GM21529 (cell line): Measurements from ENCODE around the gene HOTAIR.

Experiments used
- ATAC-seq: cut with Tn5 transposase; IDR thresholded peaks from one replicate; pipeline ENCODE4 v1.9.1; 2021; ENCODE audit not compliant: unreplicated experiment

Gene HOTAIR

DNA sequence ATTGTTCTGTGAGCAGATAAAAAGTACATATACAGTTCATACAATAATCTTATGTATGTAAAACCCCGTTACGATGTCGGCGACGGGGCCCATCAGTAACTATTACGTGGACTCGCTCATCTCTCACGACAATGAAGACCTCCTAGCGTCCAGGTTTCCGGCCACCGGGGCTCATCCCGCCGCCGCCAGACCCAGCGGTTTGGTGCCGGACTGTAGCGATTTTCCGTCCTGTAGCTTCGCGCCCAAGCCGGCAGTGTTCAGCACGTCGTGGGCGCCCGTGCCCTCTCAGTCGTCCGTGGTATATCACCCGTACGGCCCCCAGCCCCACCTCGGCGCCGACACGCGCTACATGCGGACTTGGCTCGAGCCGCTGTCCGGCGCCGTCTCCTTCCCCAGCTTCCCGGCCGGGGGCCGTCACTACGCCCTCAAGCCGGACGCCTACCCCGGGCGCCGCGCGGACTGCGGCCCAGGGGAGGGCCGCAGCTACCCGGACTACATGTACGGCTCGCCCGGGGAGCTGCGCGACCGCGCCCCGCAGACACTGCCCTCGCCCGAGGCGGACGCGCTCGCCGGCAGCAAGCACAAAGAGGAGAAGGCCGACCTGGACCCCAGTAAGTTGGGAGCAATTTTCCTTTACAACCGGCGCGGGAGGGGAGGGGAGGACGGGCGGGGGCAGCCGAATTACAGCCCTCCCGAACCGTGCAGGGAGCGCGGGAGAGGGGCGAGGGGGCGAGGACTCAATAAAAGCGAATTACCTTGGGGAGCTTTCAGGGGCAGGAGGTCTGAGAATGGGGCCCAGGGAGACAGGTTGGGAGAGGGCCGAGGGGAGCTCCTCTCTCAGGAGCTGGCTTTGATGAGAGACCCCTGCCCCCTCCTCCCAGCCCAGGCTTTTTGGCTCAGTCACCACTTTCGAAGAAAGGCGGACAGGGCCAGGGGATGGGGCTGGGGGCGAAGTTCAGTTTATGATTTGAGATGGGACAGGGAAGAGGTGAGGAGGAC lies 25.7 kb upstream of the HOTAIR start, which contains the start of gene HOXC9:
HOXC9 (plus strand) TSS at position 46 of the 999 bp plus-strand sequence; CDS start at position 74, 28 bp downstream.
- ATAC-seq = no peak

DNA sequence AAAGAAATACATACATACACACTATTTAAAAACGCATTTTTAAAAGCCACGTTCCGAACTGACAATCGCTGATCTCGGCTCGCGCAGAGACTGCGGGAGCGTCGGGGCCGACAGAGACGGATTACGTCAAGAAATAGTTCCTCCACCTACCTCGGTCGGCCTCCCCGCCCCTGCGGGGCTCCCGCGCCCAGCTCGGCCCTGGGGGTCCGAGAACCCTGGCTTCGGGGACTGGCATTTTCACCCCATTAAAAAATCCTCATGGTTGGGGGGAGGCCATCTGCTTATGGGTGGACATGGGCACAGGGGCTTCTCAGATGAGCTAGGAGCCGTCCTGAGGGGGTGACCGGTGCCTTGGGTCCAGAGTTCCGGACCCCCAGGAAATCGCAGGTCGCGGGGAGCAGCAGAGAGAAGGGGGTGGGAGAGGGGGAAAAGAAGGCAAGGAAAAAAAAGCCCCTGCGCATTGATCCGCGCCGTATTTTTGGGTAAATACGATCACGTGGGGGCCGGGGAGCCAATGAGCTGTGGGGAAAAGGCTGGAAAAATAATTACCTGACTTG lies 24.9 kb upstream of the HOTAIR start:
- ATAC-seq = no peak

DNA sequence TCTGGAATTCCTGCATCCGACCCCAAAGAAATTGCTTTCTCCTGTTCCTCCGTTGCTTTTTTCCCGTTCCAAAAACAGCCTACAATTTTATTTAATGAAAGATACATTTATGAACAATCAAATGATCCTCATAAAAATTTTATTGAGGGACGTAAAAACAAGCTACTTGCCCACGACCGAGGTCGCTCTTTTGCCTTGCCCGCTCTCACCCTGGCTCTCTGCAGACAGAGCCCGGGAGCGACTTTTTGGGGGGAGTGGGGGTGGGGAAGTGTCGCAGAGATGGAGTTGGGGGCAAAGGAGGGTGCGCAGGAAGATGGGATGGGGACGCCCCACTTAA lies 24.1 kb upstream of the HOTAIR start:
- no peak for ATAC-seq

DNA sequence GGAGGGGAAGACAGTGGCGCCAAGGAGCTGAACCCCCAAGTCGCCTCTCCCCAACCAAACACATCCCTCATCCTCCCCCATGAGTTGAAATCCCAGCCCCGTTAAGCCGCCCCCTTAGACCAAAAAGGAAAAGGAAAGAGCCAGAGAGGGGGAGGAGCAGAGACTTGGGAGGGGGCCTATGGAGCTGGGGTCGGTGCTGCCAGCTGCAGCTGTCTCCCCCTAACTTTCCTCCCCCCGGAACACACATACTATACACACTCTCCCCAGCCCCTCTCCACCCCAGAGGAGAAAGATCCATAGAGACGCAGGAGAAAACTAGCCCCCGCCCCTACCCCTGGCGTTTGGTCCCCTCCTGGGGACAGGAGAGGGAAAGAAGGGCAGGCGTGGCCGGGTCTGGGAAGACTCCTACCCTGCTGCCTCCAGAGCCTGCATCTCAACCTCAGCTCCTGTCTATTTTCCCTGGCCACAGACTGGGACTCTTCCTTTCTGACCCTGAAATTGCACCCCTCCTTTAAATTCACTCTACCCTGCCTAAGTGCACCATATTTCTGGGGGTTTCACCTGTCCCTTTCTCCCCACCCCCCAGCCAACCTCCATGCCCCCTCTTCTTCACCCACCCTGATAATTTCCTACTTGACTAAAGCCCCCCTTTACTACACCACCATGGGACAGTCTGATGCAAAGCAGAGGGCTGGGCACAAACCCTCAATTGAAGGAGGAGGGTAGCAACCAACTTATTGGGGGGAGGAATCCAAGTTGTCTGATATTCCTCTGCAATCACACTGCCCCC lies 23.6 kb upstream of the HOTAIR start:
- no peak for ATAC-seq

GRCh38 chr12:53997204-53998109 lies 22.7 kb upstream of the HOTAIR start:
- ATAC-seq = no peak

- ATAC-seq = no peak
Measured at GRCh38 chr12:53996240-53997203, 21.8 kb upstream of the HOTAIR start.

DNA sequence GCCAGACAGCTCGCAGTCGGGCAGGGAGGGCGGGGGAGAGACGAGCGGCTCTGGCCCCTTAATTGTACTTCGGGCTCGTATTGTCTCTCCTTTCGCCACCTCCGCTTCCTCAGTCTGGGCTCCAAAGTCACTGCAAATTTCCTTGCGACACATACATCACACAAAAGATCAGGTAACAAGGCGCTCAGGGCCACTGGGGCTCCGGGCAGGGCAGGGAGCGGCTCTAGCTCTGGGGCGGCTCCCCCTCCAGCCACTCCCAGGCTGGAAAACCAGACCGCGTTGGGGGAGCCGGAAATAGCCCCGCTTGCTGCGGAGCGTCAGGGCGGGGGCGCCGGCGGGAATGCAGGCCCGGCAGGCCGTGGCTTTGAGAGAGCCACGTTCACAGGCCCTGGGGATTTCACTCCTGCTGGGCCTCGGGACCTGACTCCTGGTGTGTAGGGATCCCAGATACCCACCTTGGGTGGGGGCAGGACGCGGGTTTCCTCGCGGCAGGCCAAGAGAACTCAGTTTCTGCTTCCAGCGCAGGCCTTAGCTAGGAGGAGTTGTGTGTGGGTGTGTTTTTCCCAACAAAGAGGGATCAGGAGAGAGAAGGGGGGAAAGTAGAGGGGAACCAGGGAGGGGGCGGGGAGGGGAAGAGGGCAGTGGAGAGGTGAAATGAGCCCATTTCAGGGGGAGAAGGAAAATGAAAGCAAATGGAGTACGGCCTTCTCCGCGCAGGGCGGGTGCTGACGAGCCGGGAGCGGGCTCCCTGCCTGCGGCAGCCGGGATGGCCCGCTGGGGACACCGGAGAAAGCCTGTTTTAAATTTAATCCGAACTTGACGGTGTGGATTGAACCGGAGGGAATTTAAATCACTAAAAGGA lies 20.9 kb upstream of the HOTAIR start:
- no peak for ATAC-seq

DNA sequence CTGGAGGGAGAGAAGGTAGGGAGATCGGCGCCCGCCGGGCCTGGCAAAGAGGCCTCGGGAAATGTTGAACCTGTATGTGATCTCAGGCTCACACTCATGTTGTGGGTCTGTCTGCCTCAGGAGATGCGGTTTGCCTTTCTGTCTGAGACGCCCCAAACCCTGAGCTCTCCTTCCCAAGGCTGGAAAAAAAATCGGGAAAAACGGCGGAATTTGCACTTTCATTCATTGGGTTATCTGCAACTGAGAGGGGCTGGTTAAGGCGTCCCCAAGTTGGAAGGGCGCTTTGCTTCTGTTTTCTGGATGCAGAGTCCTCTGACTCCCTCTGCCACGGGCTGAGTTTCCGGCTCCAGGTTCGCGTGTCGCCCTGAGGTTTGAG lies 20.2 kb upstream of the HOTAIR start:
- no peak for ATAC-seq

DNA sequence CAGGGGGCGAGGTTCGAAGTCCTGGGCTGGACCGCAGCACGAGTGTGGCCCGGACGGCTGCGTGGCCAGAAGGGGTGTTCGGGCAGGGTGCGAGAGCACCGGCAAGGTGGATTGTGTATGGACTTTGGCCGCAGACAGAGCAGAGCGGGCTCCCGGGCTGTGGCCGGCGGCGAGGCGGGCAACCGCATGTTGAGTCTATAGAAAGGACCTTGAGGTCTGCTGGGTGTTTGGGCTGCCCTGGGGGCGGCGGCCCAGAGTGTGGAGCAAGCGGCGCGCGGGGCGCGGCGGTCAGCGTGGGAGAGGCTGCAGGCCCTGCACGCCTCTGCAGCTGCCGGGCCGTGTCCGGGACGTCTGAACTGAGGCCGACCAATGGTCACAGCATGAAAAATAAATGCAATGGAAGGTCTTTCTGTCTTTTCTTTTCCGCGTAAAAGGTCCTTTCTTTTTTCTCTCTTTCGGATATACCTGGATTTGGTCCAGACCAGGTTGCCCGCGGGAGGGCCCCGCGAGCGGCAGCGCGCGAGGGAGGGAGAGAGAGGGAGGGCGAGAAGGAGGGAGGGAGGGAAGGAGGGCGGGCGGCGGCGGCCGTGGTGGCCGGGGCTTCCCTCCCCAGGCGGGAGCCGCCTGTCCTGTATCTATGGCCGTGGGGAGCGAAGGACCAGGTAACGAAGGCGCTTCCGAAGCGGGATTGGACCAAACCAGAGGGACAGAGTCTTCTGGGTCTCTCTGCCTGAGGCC lies 19.7 kb upstream of the HOTAIR start:
- ATAC-seq = no peak

- no peak for ATAC-seq
Measured at GRCh38 chr12:53994009-53994263, 19.2 kb upstream of the HOTAIR start.

- ATAC-seq = no peak
Measured at GRCh38 chr12:53993162-53994008, 18.6 kb upstream of the HOTAIR start.

DNA sequence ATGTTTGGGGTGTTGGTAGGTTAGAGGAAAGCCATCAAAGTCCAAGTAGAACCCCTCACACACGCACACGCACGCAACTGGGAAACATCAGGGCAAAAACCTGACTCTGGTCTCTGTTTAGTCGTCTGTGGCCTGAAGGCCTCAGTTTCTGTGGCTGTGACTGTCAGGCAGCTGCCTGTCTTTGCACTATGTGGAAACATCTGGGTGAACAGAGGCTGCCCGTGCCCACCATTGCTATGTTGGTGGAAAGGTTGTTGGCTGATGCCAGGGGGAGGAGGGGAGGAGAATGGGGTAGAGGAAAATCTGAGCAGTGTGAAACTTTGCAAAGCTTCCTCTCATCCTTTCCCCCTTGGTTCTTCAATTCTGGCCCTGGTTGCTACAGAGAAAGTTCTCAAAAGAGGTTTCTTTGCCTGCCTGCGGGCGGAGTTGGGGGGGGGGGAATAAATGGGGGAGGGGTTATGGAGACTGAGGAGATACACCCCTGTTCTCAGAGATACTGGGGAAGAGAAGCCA lies 17.7 kb upstream of the HOTAIR start:
- no peak for ATAC-seq

DNA sequence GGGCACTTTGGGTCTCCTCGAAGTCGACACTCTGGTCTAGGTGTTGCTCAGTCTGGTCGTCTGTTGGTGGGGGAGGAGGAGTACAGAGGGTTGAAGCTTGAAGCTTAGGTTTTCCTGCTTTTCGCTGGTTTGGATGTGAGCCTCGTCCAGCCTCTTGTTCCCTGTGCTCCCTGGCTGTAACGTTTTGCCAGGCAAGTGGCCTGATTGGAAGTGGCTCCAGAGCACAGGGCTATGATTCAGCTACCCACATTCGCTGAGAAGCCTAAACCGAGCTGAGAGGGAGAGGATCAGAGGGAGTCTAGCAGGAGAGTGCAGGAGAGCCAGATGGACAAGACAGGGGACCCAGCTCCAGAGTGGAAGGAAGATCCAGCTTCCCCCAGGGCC lies 16.3 kb upstream of the HOTAIR start:
- no peak for ATAC-seq

- ATAC-seq = no peak
Measured at GRCh38 chr12:53990311-53991076, 15.7 kb upstream of the HOTAIR start.

DNA sequence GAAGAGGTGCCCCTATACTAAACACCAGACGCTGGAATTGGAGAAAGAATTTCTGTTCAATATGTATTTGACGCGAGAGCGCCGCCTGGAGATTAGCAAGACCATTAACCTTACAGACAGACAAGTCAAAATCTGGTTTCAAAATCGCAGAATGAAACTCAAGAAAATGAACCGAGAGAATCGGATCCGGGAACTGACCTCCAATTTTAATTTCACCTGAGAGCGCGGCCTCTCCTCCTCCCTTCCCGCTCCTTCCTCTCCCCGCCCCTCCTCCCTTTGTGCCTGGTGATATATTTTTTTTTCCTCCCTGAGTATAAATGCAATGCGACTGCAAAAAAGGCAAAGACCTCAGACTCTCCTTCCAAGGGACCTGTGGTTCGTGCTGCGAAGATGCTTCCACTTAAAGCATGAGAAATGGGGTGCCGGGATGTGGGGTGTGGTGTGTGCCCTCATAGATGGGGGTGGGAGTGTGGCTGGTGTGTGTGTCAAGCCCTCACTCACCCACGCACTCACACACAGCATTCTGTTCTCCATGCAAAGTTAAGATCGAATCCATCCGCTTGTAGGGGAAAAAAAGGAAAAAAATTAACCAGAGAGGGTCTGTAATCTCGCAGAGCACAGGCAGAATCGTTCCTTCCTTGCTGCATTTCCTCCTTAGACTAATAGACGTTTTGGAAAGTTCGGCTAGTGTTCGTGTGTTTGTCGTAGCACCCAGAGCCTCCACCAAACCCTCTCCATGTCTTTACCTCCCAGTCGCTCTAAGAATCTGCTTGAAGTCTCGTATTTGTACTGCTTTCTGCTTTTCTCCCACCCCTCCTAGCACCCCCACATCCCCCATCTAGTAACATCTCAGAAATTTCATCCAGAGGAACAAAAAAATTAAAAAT lies 14.7 kb upstream of the HOTAIR start:
- no peak for ATAC-seq
